GM18867 (cell line): Measurements from ENCODE around the gene BFAR.
A peak's percentile ranks its signal among the peaks of the same experiment; 100 is the strongest.
"Not testable (repeated sequence)": the region's sequence is repeated elsewhere in the genome, so short reads cannot be mapped to it uniquely, and the experiment has no call there.

ENCODE experiments used
- ATAC-seq: cut with Tn5 transposase; IDR thresholded peaks from one replicate; pipeline ENCODE4 v1.9.1; 2021; ENCODE audit warnings: mild to moderate bottlenecking, moderate library complexity; ENCODE audit not compliant: unreplicated experiment

The BFAR gene, protein sequence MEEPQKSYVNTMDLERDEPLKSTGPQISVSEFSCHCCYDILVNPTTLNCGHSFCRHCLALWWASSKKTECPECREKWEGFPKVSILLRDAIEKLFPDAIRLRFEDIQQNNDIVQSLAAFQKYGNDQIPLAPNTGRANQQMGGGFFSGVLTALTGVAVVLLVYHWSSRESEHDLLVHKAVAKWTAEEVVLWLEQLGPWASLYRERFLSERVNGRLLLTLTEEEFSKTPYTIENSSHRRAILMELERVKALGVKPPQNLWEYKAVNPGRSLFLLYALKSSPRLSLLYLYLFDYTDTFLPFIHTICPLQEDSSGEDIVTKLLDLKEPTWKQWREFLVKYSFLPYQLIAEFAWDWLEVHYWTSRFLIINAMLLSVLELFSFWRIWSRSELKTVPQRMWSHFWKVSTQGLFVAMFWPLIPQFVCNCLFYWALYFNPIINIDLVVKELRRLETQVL

DNA sequence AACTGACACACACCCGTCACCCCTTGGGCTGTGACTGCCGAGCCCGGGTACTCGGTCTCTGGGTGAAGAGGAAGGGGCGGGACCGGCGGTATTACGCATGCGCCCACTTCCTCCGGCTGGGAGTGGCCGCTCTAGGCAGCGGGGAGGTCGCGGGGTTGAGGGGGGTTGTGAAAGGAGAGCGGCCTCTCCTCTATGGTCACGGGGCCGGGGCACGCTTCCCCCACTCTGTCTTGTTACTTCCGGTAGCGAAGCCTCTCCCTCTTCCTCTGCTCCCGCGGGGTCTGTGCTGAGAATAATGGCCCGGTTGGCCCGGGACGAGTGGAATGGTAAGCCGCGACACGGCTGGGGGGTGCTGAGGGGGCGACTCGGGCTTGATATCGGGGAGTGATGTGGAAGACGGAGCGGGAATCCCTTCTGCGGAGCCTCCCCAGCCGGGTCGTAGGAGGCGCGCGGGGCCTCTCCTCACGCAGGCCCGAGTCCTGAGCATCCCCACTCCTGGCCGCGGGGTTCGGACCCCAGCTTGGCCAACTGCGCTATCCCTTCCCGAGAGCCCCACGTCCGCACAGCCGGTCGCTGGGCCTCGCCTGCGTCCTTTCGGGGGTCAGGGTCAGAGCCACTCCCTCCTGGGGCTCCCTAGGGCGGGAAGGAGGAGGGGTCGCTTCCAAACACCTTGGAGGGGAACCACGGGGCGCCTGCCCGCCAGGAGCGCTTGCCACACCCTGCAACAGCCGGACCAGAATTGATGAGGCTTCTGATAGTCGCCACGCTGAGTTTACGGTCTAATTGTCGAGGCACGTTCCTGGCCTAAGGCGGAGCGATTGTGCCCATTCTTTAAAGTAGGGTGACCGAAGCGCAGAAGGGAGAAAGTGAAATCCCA is at the start of gene BFAR:
BFAR (plus strand) TSS at position 259 of the 877 bp plus-strand sequence. CDS start 11,396 bp downstream, outside the sequence.
- peak; percentile 79 for ATAC-seq

DNA sequence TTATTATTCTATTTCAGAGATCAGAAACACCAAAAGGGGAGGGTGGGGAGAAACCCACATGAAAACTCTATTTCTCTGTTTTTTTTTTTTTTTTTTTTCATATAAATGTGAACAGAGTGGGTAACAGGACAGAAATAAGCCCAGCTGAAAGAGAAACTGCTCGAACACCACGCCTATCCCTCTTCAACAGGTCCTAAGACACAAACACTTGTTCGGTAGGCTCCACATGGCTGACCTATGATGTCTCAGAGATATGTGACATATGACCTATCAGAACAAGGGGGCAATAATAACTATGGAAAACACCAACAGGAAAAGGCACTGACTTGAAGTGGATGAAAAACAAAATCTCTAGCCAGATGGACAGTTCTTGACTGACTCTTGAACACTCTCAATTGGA is 47.5 kb upstream of the BFAR start:
- ATAC-seq: no peak

DNA sequence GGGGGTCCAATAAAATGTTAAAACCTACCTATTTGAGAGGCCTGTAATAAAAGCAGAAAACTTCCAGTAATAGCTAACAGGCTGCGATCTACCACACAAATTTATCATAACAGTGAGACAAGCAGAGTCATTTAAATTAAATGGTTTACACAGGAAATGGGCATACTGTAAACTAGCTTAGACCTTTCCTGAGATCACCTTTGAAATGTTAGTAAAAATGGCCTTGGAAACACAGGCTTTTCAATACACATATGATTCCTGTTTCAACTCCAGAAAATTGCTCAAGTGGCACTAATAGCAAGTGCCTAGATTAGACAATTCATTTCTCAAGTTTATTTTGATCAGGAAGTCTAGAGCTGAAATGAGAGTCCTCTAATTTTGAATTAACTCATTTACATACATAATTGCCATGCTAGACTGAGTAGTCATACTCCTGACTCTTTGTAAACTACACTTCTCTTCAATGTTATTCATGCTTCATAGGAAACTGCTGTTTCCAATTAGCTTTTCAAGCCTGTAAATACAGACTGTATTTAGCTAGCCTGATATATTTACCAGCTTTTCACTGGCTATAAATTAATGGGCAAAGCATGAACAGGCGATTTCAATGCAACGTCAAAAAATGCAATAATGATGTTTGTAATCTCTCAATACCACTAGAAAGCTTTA is 46.0 kb upstream of the BFAR start:
- no peak for ATAC-seq

DNA sequence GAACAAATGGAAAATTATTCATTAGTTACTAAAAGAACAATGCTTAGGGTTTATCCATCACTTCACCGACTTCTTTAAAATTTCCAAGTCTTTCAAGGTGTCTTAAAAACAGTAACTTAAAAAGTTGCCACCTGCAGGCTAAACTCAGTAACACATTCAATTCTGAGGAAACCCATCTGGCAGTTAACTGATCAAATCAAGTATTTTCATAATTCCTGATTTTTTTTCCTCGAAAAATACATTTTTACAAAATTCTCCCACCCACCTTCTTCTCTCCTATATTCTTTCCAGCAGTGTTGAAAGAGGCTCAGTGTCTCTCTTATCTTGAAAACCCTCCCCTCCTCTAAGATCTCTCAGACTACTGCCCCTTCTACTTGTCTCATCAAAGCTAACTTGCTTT is 32.6 kb upstream of the BFAR start:
- ATAC-seq: no peak

DNA sequence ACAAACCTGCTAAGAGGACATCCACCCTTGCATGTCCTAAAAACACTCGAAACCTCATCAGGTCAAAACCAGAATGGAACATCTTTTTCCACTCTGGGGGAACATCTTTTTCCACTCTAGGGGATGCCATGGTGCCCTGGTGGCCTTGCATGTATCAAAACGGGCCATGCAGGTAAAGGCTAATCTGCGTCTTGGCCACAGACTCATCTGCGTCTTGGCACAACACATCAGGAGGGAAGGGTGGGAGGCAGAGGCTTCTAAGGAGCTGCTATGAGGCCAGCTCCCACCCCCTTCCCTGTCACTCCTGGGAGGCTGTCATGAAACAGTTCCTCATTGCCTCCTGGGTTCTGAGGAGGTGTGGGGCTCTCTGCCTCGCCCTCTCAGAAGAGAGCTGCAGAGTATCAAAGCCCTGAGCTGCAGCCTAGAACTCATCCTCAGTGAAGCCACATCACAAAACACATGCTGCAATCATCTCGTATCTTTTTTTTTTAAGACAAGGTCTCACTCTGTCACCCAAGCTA is 30.2 kb upstream of the BFAR start:
- no peak for ATAC-seq

DNA sequence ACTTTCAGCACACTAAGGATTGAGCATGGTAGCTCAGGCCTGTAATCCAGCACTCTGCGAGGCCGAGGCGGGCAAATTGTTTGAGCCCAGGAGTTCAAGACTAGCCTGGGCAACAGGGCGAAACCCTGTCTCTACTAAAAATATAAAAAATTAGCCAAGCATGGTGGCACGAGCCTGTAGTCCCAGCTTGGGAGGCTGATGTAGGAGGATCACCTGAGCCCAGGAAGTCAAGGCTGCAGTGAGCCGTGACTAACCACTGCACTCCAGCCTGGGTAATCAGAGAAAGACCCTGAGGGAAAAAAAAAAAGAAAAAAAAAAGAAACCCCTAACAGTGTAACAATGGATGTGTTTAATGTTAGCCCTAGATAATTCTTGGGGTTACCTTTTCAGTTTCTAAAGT is 26.6 kb upstream of the BFAR start:
- no peak for ATAC-seq

DNA sequence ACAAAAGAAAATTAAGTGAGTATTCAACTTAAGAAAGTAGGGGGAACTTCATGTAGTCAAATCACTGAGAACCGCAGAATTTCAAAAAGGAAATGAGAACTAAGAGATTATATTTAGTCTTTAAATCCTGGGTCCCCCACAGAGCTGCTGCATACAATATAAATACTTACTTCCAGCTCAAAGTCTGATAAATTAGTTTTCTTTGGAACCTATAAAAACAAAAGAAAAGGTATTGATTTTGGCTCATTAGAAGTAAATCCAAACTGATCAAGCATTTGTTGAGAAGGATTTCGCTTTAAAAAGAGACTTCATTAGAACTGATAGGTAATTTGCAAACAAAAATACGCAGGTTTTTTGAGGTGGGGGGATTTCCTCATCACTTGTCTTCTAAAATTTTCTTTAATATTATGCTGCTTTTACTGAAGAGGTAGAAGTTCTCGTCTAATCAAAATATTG is 24.6 kb upstream of the BFAR start:
- peak; percentile 57 for ATAC-seq

DNA sequence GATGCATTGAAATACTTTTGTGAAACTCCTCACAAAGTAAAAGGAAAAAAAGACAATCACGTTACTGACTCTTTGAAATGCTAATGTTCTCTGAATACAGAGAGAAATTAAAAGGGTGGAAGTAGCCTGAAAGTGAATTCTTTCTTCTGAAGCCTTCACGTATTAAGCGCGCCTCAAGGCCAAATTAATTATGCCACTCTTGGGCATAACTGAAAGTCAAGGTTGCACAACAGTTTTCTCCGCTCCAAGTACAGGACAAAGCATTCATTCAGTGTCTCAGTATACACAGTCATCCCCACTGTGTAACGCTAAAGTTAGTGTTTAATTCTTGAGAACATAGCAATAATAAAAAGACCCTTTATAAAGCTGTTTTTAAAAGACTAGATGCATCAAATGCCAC is 24.1 kb upstream of the BFAR start:
- no peak for ATAC-seq

DNA sequence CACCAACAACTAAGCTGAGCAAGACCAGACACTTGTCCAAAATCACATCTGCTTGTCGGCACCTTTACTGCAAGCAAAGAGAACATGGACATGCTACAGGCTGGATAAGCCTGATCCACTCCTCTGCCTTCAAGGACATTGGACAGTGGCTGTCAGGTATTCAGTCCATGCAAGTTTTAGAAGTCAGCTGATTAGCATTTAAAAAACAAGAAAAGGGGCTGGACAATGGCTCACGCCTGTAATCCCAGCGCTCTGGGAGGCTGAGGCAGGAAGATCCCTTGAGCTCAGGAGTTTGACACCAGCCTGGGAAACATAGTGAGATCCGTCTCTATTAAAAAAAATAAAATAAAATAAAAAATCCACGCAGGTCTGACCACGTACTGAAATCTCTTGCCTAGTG is 23.0 kb upstream of the BFAR start:
- ATAC-seq: no peak

DNA sequence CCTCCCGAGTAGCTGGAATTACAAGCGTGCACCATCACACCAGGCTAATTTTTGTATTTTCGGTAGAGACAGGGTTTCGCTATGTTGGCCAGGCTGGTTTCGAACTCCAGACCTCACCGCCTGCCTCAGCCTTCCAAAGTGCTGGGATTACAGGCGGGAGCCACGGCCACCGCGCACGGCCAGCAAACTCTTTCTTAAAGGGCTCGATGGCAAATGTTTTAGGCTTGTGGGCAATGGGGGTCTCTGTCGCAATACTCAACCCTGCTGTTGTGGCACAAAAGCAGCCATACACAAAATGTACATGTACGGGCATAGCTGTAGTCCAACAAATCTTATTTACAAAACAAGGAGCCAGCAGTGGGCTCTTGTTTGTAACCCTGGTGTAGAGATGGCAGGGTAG is 21.1 kb upstream of the BFAR start:
- ATAC-seq: no peak

DNA sequence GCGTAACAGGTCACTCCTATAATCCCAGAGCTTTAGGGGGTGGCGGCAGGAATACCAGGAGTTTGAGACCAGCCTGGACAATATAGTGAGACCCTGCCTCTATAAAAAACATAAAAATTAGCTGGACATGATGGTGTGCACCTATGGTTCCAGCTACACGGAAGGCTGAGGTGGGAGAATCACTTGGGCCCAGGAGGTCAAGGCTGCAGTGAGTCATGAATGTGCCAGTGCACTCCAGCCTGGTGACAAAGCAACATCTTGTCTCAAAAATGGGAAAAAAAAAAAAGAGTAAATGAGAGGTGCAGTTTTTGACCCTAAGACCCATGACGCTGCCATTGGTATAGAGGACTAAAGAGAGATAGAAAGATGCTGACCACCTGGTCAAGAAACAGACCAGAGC is 18.8 kb upstream of the BFAR start:
- ATAC-seq: no peak

DNA sequence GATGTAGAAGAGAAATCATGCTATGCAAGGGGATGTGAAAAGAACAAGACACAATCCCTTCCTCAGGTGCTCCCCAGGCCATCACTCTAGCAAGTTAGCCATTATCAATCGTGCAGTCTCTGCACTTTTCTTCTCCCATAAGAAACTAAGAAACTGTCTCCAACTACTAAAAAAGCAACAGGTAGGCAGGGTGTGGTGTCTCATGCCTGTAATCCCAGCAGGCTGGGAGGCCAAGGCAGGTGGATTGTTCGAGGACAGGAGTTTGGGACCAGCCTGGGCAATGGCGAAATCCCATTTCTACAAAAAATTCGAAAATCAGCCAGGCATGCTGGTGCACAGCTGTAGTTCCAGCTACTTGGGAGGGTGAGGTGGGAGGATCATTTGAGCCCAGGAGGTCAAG is 16.5 kb upstream of the BFAR start:
- no peak for ATAC-seq

DNA sequence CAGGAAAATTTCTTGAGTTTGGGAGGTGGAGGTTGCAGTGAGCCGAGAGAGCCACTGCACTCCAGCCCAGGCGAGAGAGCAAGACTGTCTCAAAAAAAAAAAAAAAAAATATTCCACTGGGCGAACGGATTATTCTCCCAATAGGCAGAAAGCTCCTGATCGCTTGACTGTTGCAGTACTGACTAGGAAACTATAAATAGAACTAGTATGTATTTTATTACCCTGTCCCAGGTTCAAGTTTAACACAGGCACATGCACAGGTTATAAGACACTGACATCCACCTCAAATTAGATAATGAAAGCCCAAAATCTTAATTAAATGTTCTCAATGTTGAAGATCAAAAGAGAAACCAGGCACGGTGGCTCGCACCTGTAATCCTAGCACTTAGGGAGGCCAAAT is 14.2 kb upstream of the BFAR start:
- no peak for ATAC-seq

DNA sequence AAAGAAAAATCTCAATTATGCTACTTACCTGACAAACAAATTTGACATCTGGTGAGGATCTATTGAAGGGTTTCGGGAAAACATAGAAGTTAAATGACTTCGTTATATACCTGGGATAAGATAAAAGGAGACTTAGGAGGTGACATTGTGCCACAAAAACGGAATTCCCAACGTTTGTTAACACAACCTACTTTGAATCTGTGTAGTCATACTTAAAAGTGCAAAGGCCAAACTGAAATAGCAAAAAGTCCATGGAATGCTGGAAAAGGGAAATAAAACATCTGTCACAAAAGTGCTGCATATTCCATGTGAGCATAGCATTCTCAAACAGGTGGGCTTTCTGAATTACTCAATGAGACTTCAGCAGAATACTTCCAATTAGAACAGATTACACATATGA is 5.7 kb upstream of the BFAR start:
- ATAC-seq: no peak

DNA sequence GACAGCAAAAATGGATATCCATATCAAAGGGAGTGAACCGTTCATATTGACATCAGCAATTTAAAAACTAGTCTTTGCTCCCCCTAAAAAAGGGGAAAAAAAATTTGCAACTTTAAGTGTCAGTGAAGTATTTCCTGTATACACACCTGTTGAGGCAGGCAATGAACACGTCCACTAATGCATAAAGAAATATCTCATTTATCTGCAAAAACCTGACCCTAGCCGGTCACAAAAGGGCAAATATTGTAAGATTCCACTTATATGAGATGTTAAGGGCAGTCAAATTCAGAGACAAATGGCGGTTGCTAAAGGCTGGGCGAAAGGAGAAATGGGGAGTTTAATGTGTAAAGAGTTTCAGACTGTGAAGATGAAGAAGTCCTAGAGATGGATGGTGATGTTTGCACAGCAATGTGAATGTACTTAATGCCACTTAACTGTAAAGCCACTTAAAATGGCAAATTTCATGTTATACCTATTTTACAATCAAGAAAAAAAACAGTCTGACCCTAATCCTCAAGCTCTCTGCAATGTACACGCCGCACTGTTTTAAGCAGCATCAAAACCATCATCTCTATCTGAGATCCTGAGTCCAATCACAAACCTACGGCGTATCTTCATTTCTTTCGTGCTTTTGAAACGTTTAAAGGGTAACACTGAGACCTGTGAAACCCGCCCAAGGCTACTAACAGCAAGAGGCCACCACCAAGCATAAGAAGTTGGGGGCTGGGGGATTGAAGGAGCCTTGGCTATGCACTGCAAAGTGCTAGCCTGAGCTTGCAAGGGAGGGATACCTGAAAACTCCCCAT is 3.7 kb upstream of the BFAR start:
- ATAC-seq: no peak

DNA sequence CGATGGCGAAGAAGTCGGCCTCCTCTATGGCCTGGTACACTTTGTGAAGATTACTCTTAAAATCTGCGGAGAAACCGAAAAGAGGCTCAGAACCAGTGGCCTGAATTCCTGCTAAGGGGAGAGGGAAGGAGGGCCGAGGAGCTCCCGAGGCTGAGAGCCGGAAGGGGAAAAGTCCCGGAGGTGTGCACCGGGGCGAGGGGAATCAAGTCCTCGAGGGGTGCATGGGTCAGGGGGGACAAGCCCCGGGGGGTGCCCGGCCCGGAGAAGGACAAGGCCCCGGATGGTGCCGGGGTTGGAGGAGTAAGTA is 3.2 kb upstream of the BFAR start:
- ATAC-seq: peak; percentile 7

DNA sequence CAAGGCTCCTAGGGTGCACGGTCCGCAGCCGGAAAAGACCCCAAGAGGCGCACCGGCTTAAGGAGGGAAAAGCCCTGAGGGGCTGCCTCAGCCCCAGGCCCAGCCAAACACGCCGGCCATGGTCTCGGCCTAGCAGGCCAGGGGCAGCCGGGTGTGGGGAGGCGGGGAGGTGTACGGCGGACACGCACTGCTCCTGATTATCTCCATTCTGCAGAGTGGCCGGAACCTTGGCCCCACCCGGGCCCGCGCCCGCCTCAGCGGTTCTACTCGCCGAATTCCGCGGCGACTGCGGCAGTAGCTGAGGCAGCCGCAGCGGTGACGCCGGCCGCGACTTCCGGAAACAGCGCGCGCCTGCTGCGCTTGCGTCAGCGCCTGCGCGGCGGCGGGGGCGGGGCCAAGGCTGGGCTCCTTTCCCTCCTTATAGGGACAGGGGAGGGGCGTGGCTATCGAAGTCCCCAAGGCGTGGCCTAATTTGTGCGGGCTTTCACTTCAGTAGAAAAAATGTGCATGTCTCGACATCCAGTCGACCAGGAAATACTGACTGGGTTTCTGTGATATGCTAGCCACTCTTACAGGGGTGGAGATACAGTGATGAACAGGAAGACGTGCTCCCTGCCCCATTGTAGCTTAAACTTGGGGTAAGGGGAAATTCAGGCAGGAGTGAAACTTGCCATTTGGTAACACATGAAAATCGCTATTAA is 2.7 kb upstream of the BFAR start, which contains the start of gene PARN:
PARN (minus strand) TSS at position 342 of the 701 bp plus-strand sequence; CDS start at position 207, 135 bp downstream.
- ATAC-seq: peak; percentile 59

DNA sequence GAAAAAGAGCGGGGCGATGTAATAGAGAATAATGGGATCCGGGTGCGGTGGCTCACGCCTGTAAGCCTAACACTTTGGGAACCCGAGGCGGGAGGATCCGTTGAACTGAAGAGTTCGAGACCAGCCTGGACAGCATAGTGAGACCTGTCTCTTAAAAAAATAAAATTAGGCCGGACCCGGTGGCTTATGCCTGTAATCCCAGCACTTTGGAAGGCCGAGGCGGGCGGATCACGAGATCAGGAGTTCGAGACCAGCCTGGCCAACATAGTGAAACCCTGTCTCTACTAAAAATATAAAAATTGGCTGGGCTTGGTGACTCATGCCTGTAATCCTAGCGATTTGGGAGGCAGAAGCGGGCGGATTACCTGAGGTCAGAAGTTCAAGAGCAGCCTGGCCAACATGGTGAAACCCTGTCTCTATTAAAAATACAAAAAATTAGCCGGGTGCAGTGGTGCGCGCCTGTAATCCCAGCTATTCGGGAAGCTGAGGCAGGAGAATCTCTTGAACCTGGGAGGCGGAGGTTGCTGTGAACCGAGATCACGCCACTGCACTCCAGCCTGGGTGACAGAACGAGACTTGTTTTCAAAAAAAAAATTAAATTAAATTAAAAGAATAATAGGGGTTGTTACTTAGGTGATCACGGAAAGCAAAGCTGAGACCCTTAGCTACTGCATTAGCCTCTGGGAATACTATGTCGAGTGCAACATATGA is 2.0 kb upstream of the BFAR start:
- not testable (repeated sequence) for ATAC-seq

DNA sequence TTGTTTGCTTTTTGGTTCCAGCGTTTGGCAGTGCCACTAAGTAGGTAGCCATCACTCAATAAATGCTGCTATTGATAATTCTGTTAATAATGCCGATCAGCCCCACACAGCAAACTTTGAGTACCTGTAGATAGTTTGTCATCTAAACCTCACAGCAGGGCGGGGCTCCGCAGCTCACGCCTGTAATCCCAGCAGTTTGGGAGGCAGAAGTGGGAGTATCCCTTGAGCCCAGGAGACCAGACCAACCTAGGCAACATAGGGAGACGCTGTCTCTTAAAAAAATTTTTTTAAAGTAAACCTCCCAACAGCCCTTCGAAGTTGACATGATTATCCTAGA is 1.6 kb downstream of the BFAR start:
- no peak for ATAC-seq
